Naive B cell (primary cell): ENCODE results near the gene P4HB. TPM values are rescaled to one million over a fixed set of nuclear protein-coding genes. Genes with fewer than 3 reads are reported as not detected.

ENCODE experiments used
- ATAC-seq, 2 donors: fragments of 150-1000 bp; cut with Tn5 transposase; 2 replicates each; pipeline ENCODE4 v1.10.0; 2021; ENCODE audit warnings: low read depth in 2 of 2, mild to moderate bottlenecking in 2 of 2, moderate library complexity in 2 of 2
- DNase-seq: peaks from one replicate; pipeline ENCODE4 v3.0.0; 2022
- H3K27ac Mint-ChIP-seq, 6 donors: one replicate each; pipeline ENCODE4 v1.8.0; 2020 to 2022; ENCODE audit warnings: mild to moderate bottlenecking in 6 of 6, mixed read lengths in 6 of 6, moderate library complexity in 5 of 6, inconsistent platforms in 2 of 6
- H3K27me3 Mint-ChIP-seq, 3 donors: one replicate each; pipeline ENCODE4 v1.8.0; 2021 to 2022; ENCODE audit warnings: mixed read lengths in 3 of 3, mild to moderate bottlenecking in 1 of 3
- H3K36me3 Mint-ChIP-seq, 2 donors: one replicate each; pipeline ENCODE4 v1.8.0; 2020 to 2022; ENCODE audit warnings: mixed read lengths in 2 of 2, inconsistent platforms in 1 of 2, mild to moderate bottlenecking in 1 of 2
- H3K4me1 Mint-ChIP-seq, 3 donors: one replicate each; pipeline ENCODE4 v1.8.0; 2020 to 2022; ENCODE audit warnings: mixed read lengths in 3 of 3, inconsistent platforms in 1 of 3, mild to moderate bottlenecking in 1 of 3, moderate library complexity in 1 of 3
- H3K4me3 Mint-ChIP-seq, 8 donors: one replicate each; pipeline ENCODE4 v1.8.0; 2020 to 2022; ENCODE audit warnings: mild to moderate bottlenecking in 8 of 8, mixed read lengths in 8 of 8, moderate library complexity in 8 of 8, inconsistent platforms in 2 of 8
- H3K9me3 Mint-ChIP-seq, 7 donors: one replicate each; pipeline ENCODE4 v1.8.0; 2020 to 2022; ENCODE audit warnings: mixed read lengths in 7 of 7, mild to moderate bottlenecking in 5 of 7, inconsistent platforms in 2 of 7, moderate library complexity in 1 of 7
- polyA plus RNA-seq, 6 donors: library from polyadenylated mRNA; unstranded; fragments of 300-500 nt; fragmentation: Illumina TruSeq; gene quantifications; one replicate each; pipeline ENCODE4 v1.2.3, GENCODE V29; 2021; ENCODE audit warnings: low read depth in 6 of 6

Gene P4HB
- polyA plus RNA-seq, 6 donors from 2014 or later = 139 to 192 (median 158) TPM

DNA sequence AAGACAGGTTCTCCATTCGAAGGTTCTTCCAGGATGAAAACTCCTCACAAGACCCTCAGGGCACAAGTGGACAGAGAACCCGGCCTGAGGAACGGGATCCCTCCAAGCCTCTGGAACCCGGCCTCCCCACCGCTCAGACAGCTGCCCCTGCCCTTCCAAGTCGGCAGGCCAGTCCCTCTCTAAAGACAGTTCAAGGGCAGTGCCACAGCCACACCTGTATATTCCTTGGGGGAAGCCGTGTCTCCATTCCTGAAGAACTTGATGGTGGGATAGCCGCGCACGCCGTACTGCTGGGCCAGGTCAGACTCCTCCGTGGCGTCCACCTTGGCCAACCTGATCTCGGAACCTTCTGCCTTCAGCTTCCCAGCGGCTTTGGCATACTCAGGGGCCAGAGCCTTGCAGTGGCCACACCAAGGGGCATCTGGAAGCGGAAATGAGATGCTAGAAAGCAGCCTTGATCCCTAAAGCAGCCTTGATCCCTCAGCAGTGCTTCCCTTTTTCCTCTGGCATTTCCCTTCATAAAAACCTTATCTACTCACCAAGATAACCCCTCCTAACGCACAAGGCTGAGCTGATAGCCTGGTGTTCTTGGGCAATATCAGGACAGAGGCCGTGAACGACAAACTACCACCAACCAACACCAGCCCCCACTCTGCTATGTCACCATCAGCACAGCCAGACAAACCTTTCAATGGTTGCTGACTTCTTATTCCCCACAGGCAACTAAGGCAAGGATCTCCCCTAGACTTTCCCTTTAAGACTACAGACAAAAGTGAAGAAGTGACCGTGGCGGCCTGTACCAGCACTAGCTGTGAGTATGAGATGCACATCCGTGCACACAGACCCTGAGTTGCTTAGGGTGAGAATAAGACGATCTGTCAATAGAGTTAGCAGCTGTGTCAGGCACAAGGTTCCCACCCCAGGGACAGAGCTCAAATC lies 1.1 kb downstream of the P4HB start:
- Mint-ChIP-seq H3K36me3 (peaks cover 0 to 7% of the 10 kb centered on the region in 2 donors), H3K4me1 (peaks cover 17 to 49% (median 40%) of the 10 kb centered on the region in 3 donors), H3K9me3 (no peaks in the 10 kb centered on the region), H3K4me3 (peak overlapping the region; percentile 79 to 94 (median 90)), H3K27me3 (no peaks in the 10 kb centered on the region), H3K27ac (peak overlapping the region; percentile 13 to 99 (median 89))
- no peak for DNase-seq
- no peak for ATAC-seq

DNA sequence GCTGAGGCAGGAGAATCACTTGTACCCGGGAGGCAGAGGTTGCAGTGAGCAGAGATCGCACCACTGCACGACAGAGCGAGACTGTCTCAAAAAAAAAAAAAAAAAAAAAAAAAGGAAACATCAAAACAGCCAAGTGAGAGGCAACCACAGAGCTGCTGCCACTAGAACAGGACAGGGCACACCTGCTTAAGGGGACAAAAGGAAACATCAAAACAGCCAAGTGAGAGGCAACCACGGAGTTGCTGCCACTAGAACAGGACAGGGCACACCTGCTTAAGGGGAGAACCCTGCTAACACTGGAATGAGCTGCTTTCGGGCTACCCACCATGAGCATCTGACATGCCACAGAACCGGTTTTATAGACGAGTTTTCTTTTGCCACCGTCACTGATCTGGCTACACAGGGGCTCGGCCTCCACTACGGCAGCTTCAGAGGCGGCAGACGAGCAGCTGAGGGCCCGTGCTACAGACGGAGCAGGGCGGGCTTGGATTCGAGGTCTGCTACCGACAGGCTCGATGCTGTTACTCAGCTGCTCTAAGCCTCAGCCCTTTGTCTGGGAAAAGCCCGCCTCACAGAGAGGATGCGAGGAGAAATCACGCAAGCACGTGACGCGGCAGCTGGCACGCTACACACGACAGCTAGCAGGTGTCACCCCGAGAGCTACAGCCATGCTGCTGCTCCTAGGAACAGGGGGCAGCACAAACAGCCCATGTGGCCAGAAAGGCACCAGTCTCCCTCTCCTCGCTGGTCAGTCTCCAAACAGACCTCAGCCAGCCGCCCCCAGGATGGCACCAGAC lies 2.0 kb downstream of the P4HB start:
- H3K4me1 Mint-ChIP-seq = peaks cover 17 to 46% (median 33%) of the 10 kb centered on the region in 3 donors

DNA sequence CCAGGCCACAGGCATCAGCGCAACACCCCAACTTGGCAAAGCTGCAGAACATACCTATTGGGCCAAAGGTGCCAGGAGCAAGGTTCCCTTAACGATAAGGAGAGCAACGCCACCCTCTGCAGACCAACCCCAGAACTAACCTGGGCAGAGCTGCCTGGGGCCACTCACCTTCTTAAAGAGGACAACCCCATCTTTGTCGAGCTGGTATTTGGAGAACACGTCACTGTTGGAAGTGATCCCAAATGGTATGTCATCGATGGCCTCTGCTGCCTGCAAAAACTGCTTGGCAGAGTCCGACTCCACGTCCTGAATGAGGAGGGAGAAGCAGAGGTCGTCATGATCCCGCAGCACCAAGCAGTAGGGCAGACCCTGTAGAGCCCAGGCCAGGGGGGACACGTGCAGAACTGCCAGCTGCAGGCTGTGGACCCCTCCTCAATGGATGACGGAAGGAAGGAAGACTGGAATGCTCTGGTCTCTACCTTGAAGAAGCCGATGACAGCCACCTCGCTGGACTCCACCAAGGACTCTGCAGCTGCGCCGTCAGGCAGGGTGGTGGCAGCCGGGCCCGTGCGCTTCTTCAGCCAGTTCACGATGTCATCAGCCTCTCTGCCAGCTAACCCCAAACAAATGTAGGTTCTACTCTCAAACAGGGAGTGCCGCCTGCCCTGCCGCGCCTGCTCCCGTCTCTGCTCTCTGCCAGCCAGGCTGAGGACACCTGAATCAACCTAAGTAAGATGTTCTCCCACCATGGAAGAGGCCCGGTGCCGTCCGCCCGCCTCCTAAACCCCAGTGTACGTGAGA lies 5.2 kb downstream of the P4HB start:
- peaks cover 0 to 7% of the 10 kb centered on the region in 2 donors for H3K36me3 Mint-ChIP-seq
- no peak overlapping the region for H3K27ac Mint-ChIP-seq
- H3K9me3 Mint-ChIP-seq = no peaks in the 10 kb centered on the region
- H3K4me3 Mint-ChIP-seq = peak overlapping the region in 1 of 8 donors; percentile 33
- ATAC-seq (peak in 1 of 2 donors; percentile 41), DNase-seq (no peak)
- H3K27me3 Mint-ChIP-seq = no peaks in the 10 kb centered on the region
- peaks cover 9 to 31% (median 16%) of the 10 kb centered on the region in 3 donors for H3K4me1 Mint-ChIP-seq

More for the DNA sequence above, 2.0 kb downstream of the P4HB start:
- Mint-ChIP-seq H3K4me3 (peak overlapping the region in 6 of 8 donors; percentile 43 to 94 (median 86)), H3K27ac (peak overlapping the region in 1 of 6 donors; percentile 33), H3K9me3 (no peaks in the 10 kb centered on the region), H3K36me3 (peaks cover 0 to 7% of the 10 kb centered on the region in 2 donors), H3K27me3 (no peaks in the 10 kb centered on the region)
- ATAC-seq = no peak
- no peak for DNase-seq

DNA sequence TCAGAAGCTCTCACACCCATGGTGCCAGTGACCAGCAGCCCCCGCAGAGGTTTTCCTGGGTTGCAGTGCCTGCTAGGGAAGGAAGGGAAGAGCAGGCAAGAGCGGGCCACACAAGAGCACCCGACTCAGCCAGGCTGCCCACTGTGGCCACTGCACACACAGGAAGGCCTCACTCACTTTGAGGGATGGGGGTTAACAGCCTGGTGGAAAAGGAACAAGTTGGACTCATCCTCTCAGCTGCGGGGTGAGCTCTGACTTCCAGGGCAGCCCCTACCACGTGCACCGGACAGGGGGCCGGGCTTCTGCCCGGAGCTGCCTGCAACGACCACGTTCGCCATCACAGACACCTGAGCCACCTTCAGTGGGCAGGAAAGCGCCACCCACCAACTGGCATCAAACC lies 8.1 kb downstream of the P4HB start:
- no peak overlapping the region for H3K4me3 Mint-ChIP-seq
- DNase-seq = no peak
- ATAC-seq = no peak
- H3K36me3 Mint-ChIP-seq = no peaks in the 10 kb centered on the region
- H3K27me3 Mint-ChIP-seq = no peaks in the 10 kb centered on the region
- peaks cover 3 to 7% (median 6%) of the 10 kb centered on the region in 3 donors for H3K4me1 Mint-ChIP-seq
- H3K9me3 Mint-ChIP-seq = no peaks in the 10 kb centered on the region
- no peak overlapping the region for H3K27ac Mint-ChIP-seq

DNA sequence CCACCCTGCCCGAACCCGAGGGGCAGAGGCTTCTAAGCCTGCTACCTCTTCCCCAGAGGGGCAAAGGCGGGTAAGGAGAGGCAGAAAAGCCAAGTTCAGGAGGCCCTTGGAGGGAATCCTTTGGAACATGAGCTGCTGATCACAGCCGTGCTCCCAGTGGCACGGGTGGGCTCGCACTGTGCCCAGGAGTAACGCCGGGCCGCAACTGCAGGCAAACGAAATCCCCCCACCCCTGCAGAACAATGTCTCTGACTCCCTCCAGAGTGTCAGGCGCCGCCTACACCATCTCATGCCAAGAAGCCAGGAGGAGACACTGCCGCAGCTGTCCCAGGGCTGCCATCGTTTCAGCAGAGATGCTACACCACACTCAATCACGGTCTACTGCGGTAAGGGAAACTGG lies 8.9 kb downstream of the P4HB start:
- no peak overlapping the region for H3K4me3 Mint-ChIP-seq
- no peaks in the 10 kb centered on the region for H3K9me3 Mint-ChIP-seq
- no peak for ATAC-seq
- H3K36me3 Mint-ChIP-seq = no peaks in the 10 kb centered on the region
- no peaks in the 10 kb centered on the region for H3K27me3 Mint-ChIP-seq
- no peak for DNase-seq
- H3K4me1 Mint-ChIP-seq = peaks cover 3 to 7% (median 6%) of the 10 kb centered on the region in 3 donors
- H3K27ac Mint-ChIP-seq = peak overlapping the region in 2 of 6 donors; percentile 36 to 68

DNA sequence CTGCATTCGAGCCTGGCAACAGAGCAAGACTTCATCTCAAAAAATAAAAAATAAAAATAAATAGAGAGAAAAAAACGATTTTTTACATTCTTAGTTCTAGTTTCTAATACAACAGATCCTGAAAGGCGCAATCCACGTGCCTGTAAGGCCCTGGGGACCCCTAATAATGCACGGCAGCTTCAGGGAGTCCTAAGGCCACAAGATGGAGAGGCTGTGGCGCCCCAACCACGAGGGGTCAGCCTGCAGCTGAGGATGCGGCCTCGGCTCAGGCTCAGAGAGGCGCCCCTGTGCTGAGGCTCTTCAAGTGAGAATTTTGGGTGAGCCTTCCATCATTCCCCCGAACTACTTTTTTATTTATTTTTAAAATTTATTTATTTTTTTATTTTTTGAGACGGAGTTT lies 10.9 kb downstream of the P4HB start:
- Mint-ChIP-seq H3K4me3 (no peak overlapping the region), H3K4me1 (peaks cover 0 to 3% (median 0%) of the 10 kb centered on the region in 3 donors), H3K27ac (no peak overlapping the region), H3K9me3 (no peaks in the 10 kb centered on the region), H3K36me3 (no peaks in the 10 kb centered on the region), H3K27me3 (no peaks in the 10 kb centered on the region)
- DNase-seq = no peak
- no peak for ATAC-seq

DNA sequence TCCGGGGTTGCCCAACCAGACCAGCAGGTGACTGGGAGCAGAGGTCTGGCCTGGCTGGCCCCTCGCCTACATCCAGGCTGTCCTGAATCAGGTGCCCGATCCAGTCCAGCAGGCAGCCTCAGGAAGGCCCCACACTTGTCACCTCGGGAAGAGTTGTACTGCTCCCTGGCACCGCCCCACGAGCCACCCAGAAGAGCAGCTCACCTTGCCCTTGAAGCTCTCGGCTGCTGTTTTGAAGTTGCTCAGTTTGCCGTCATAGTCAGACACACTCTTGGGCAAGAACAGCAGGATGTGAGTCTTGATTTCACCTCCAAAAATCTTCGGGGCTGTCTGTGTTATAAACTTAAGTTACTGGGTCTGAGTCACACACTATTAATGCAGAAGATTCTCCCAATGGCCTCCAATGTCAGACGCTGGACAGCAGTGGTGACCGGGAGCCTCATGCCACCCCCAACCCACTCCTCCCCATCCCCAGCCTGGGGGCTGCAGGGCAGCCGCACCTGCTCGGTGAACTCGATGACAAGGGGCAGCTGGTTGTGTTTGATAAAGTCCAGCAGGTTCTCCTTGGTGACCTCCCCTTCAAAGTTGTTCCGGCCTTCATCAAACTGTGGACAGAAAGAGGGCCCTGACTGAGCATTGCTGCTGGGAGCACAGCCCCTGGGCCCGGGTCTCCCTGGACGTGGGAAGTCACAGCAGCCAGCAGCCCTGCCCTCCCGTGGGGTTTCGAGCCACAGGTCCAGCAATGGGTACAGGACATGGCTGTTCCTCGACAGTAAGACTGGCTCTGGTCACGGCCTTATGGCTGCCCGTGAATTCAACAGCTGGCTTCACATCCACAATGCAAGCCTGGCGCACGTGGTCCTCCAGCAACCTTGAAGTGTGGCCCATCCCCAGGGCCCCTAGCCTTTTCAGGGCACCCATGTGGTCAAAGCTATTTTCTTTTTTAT lies 13.3 kb downstream of the P4HB start:
- DNase-seq (no peak), ATAC-seq (no peak)
- H3K4me3 Mint-ChIP-seq = no peak overlapping the region

DNA sequence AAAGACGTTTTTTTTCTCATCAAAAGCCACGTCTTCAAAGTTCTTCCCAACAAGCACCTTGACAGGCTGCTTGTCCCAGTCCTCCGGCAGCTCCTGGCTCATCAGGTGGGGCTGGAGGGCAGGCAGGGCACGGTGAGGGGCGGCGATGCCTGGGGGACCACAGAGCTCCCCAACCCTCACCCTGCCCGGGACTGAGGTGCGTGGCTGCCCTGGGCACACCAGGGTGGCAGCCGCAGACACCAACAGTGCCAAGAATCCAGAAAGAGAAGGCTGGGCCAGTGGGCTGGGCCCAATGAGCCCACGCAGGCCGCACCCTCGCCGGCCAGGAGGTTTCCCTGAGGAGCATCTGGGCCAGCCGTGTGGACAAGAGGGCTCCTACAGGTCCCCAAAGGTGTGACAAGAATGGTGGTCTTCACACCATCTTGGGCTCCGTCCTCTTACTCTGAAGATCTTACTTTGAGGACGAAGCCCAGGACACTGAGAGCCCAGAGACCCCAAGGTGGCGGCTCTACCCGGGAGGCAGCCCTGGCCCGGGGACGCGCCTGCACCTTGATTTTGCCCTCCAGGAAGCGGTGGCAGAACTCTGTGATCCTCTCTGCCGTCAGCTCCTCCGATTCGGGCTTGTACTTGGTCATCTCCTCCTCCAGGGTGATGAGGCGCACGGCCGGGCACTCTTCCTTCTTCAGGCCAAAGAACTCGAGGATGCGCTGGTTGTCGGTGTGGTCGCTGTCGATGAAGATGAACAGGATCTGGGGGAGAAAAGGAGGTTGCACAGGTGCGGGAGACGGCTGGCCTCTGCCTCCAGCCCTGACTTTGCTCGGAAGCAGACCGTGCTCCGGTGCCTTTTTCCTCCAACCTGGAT lies 14.2 kb downstream of the P4HB start:
- Mint-ChIP-seq H3K27me3 (no peaks in the 10 kb centered on the region), H3K9me3 (no peaks in the 10 kb centered on the region), H3K4me3 (no peak overlapping the region), H3K36me3 (no peaks in the 10 kb centered on the region), H3K4me1 (no peaks in the 10 kb centered on the region), H3K27ac (no peak overlapping the region)
- ATAC-seq (no peak), DNase-seq (no peak)

More for the DNA sequence above, 13.3 kb downstream of the P4HB start:
- H3K27me3 Mint-ChIP-seq = no peaks in the 10 kb centered on the region
- no peaks in the 10 kb centered on the region for H3K9me3 Mint-ChIP-seq
- H3K27ac Mint-ChIP-seq = peak overlapping the region in 1 of 6 donors; percentile 30
- peaks cover 0 to 3% (median 0%) of the 10 kb centered on the region in 3 donors for H3K4me1 Mint-ChIP-seq
- no peaks in the 10 kb centered on the region for H3K36me3 Mint-ChIP-seq

DNA sequence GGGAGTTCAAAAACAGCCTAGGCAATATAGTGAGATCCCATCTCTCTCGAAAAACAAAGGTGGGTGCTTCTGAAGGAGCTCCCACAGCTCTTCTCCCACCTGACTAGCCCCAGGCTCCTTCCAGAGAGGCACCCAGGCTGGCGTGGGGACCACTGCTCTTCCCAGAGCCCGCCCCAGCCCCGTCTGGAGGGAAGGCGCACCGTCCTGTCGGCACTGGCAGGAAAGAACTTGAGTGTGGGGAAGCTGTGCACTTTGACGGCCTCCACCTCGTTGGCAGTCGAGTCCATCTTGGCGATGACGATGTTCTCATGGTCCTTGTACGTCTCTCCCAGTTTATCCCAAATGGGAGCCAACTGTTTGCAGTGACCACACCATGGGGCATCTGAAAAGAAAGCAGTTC lies 15.0 kb downstream of the P4HB start:
- H3K4me3 Mint-ChIP-seq = no peak overlapping the region
- no peaks in the 10 kb centered on the region for H3K27me3 Mint-ChIP-seq
- no peaks in the 10 kb centered on the region for H3K9me3 Mint-ChIP-seq
- DNase-seq = no peak
- H3K36me3 Mint-ChIP-seq = no peaks in the 10 kb centered on the region
- no peak overlapping the region for H3K27ac Mint-ChIP-seq
- no peaks in the 10 kb centered on the region for H3K4me1 Mint-ChIP-seq
- no peak for ATAC-seq

DNA sequence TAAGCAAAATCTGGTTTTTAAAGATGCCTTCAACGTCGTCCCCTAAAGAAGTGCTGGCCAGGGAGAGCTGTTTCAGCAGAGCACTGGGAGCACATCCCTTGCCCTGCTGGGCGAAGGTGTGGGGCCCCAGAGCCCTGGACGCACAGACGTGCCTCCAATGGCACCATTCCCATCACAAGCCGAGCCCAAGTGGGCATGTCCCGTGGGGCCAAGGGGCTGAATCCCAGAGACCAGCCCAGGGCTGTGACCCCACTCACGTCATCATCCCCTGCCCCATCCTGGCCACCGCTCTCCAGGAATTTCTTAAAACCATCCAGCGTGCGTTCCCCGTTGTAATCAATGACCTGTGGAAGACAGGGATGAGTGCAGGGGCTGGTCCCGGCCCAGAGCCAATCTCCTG lies 15.4 kb downstream of the P4HB start:
- Mint-ChIP-seq H3K4me3 (no peak overlapping the region), H3K9me3 (no peaks in the 10 kb centered on the region), H3K27me3 (no peaks in the 10 kb centered on the region), H3K4me1 (no peaks in the 10 kb centered on the region), H3K27ac (no peak overlapping the region), H3K36me3 (no peaks in the 10 kb centered on the region)
- no peak for DNase-seq
- ATAC-seq = no peak

DNA sequence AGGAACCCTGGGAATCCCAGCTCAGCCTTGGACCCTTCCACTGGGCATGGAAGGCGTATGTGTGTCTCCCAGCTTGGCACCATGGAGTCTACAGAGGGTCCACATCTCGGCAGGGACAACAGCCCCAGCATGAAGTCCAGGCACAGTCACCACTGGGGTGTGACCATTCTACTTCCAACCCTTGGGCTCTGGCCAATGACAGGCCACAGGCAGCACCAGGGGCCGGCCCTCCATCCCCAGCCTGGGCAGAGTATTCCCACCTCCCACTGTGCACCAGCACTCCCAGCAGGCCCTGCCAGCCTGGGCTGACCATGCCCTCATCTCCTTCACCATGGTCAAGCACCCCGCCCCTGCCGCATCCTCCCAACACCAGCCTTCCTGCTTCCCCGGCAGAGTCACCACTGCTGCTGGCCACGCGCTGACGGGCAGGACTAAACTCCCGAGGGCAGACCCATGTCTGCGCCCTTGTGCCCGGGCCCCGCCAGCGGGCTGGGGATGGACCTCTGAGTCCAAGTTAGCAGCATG lies 15.9 kb downstream of the P4HB start:
- Mint-ChIP-seq H3K27me3 (no peaks in the 10 kb centered on the region), H3K9me3 (no peaks in the 10 kb centered on the region), H3K27ac (no peak overlapping the region), H3K4me3 (no peak overlapping the region), H3K4me1 (no peaks in the 10 kb centered on the region), H3K36me3 (no peaks in the 10 kb centered on the region)
- ATAC-seq (no peak), DNase-seq (no peak)
